SK-N-MC (cell line): ENCODE results near the gene DAB2IP.

Source experiments
- EZH2 ChIP-seq: fragments of 200-600 bp; sonication (generic); IDR thresholded peaks from one replicate; pipeline ENCODE4 v1.6.1; 2017; ENCODE audit warnings: antibody characterized with exemption
- POLR2AphosphoS5 ChIP-seq: IDR thresholded peaks from 2 replicates; pipeline ENCODE4 v1.6.1; 2012; ENCODE audit warnings: mild to moderate bottlenecking, low read depth, low read length, borderline replicate concordance

GRCh38 chr9:121666294-121666693, 14.9 kb downstream of the DAB2IP start:
- TF ChIP-seq EZH2 (no peak), POLR2AphosphoS5 (no peak)
